Measurements from ENCODE around the gene GADL1.

The GADL1 gene

DNA sequence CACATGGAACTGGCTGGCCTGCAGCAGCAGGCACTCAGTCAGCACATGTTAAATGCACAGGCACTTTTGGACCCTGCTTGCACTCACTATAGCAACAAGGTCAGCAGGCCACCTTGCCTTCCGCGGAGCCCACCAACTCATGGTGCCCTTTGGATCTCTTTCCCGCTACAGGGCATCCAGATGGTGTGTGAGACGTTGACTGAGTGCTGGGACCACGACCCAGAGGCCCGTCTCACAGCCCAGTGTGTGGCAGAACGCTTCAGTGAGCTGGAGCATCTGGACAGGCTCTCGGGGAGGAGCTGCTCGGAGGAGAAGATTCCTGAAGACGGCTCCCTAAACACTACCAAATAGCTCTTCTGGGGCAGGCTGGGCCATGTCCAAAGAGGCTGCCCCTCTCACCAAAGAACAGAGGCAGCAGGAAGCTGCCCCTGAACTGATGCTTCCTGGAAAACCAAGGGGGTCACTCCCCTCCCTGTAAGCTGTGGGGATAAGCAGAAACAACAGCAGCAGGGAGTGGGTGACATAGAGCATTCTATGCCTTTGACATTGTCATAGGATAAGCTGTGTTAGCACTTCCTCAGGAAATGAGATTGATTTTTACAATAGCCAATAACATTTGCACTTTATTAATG is 203.1 kb downstream of the GADL1 start:
- DNase-seq: no peak

DNA sequence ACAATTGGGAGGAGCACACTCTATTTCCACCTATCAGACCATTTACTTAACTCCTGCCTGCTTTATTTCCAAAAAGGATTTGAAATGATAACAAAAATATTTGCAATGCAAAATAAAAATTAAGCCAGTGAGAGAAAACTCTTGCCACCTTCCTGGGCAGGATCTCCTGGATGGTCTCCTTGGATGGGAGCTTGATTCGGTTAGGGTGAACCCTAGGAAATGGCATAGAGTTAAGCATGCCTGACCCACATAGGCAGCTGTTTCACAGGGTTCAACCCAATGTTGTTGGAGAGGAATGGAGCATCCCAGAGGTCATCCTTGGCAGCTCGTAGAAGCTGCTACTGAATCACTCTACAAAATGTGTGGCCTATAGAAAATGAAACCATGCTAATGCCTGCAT is 204.3 kb downstream of the GADL1 start:
- DNase-seq: no peak

DNA sequence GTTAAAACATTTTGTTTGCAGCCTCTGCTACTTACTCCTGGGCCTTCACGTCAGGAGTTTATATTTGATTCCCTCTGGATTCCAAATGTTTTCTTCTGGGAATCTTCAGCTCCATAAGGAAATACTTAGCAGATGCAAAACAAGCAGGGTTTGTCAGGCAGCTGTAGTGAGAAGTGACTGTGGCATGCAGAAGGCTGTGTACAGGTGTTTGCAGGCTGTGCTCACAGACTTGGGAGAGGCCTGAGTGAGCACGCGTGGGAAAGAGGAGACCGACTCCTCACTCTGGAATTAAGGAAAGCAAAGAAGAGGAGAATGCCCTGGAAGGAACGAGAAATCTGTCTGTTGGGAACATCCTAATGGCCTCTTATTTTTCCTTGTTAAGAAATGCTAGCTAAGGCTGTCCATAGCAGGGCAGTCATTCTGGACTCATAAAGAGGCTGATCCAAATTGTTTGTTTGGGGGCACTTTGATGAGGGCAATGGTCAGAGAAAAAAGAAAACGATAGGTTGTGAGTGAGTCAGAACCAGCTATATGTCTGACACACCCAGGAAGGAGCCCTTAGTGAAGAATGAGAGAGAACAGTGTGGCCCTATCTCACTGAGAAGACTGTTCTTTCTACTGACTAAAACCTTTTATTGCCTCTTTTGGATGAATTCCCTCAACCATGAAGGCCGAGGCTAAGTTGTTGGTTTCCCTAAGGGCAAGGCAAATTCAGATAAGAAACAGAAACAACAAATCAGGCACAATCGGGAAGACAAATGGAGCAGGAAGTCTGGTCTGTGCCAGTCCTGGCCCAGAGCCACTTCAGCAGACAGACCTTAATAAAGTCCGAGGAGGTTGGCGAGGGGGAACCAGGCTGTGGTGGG is 205.5 kb downstream of the GADL1 start:
- peak; percentile 35 for DNase-seq

DNA sequence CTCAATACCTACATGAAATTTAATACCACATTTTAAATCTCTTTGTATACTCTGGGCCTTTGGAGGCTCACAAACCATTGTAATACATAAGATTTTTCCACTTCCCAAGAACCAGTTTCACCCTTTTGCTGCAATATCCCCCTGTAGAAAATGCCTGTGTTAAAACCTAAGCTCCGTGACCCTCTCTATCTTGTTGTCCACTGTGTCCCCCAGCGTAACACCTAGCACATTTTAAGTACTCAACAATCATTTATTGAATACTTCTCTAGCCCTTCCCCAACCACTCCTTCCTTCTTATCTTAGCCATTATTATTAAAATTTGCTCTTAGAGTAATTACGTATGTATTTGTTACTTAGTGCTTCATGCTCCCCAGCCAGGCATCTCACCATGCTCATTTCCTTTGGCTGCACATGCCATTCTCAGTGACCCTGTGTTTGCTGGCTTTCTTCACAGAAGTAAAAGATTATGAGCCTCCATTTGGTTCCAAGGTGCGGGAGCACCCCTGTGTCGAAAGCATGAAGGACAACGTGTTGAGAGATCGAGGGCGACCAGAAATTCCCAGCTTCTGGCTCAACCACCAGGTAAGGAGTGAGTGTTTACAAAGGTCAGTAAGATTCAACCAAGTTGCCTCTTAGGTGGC is 206.4 kb downstream of the GADL1 start:
- no peak for DNase-seq

DNA sequence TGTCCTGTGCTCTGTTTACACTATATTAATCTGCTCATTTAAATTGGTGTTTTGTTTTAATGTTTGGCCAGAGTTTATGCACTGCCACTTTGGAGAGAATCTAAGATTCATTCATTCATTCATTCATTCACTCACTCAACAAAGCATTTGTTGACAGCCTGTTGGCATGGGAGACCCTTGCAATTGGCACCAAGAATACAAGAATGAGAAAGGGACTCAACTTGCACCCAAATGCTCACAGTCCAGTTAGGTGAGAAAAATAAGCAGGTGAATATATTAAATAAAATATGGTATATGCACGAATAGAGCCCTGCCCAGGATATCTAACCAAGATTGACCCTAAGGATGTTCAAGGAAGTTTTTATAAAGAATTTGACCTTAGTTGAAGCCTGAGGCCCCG is 207.7 kb downstream of the GADL1 start:
- DNase-seq: no peak

DNA sequence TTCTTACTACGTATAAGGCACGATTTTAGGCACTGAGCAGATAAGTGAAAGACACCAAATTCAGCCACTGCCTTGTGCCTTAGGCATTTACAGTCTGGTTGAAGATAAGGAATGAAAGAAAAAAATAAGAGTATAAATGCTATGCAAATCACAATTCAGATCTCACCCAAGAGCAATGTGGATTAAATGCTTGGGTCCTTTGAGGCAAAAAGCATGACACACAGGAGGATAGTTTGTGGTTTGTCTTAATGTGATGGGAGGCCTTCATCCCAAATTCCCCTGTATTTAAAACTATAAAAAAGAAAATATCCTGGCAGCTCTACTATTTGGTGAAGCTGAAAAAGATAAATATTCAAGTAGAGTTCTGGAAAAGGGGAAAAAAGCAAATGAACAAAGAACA is 208.3 kb downstream of the GADL1 start:
- DNase-seq: no peak

DNA sequence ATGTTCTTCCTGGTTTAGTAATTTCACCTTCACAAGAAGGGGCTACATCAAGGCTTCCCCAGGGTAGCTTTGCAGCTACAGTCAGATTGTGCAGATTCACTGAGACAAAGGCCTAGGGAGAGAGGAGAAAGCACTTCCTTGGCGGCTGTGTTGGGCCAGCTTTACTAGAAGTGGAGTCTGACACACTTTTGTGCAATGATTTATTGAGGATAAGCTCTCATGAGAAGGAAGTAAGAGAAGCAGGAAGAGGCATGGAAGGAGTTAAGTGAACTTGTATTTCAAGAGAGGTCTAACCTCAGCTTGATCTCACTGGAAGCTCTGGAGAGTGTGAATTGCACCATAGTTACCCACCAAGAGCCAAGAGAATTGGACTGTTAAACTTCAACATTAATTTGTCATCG is 209.2 kb downstream of the GADL1 start:
- no peak for DNase-seq

DNA sequence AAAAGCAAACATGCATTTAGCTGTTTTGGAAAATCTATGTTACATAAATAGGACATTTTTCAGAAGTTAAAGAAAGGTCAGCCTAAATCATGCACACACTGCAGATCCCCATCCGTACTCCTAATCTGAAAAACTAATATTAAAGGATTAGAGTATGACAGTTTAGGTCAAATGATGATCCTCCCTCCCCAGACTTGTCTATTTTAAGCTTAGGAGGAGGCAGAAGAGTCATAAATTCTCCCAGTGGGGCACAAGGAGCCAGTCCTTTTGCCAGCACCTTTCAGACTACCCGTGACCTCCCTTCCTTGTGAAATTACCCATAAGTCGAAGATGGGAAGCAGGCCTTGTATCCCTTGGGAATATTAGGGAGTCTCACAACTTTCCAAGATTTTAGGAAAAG is 210.1 kb downstream of the GADL1 start:
- DNase-seq: no peak

DNA sequence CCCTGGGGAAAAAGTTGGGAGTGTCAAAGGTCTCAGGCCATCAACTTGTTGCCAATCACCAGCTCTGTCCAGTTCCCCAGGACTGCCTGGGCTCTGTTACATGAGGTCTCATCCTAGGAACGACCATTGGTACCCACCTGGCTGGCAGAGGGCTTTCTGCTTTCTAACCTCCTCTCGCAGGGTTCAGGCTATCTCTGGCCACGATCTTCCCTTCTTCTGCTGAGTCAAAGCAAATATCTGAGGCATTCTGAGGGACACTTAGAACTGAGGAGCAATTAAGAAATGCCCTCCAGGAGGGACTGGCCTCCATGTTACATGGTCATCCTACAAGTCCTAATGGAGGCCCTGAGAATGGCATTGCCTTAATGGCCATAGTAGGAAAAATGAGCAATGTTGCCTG is 210.7 kb downstream of the GADL1 start:
- DNase-seq: no peak

DNA sequence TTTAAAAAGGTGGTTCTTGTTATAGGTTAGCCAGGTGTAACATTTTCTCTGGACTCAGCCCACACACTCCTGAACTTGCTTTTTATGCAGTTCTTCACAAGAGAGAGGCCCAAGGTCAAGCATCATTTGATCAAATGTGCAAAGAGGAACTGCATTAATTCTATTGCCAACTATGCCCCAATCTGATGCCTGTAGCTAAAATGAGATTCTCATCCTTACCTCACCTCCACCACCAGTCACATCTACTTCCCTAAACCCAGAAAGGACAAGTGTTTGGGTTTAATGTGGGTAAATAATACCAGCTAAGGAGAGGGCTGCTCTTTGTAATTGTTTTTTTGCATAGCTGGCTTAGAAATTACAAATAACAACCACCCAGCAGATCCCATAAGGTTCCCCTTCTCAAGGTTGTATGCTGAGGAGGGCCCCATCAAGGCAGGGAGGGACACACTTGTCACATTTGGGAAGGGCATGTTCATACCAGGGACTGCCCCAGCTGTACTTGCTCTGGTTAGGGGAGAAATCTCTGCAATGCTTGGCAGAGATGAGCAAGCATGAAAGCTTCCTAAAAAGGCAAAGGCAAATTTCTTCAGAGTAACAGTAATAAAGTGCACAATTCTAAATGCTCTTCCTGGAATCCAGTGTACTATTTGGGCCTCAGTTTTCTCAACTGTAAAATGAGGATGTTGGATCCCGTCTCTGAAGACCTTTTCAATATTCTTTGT is 211.9 kb downstream of the GADL1 start:
- no peak for DNase-seq

DNA sequence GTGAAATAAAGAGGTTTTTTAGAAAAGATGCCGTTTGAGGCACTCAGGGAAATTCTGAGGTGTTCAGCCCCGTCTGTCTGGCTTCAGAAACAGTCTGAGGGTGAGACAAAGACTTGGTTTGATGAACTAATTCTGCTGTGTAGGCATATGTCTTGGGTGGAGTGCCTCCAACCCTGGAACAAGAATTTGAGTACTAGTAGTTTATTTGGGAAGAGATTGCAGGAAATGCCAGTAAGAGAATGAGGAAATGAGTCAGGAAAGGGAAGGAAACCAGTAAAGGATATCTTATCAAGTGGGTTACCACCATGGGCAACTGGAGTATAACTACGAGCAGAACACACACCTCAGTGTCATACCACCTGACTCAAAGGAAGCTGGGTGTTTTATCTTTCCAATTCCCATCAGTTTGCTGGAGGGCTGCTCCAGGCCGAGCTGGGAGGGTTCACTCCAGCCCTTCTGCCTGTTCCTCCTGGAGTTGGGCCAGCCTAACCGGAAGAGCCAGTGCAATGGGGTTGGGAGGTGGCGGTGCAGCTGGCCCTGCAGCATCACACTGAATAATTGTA is 212.7 kb downstream of the GADL1 start:
- DNase-seq: no peak

DNA sequence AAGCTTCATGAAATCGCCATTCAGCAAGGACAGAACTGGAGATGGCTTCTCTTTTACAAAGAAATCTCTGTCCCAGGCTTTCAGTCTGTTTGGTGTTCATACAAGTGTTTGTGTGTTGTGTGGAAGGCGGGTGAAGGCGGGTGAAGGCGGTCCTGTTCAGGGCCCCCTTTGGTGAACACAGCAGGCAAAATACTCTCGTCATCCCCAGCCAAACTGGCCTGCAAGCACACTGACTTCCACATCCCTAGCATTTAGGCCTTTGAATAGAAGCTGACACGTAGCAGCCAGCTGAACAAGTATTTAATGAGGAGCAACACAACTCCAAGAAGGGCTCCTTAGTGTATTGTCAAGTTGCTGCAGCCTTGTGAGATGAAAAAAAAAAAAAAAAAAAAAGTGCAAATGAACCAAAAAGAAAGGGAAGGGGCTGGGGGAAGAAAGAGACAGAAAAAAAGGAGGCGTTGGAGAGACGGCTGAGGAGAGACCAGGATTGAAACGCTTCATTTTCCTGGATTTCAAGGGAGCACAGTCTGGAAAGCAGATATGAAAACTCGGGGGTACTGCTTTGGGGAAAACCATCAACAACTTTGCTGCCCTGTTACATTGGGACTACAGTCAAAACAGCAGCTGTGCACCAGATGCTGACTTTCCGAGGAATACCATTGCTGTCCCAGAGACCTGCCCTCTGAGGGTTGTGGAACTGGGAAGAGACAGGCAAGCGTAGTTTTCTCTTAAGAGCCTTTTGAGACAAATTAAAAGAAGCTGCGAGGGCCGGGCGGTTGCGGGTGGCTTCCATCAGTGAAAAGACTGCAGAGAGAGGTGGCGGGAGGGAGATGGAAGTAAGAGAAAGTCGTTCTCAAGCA is 213.4 kb downstream of the GADL1 start:
- DNase-seq: no peak

DNA sequence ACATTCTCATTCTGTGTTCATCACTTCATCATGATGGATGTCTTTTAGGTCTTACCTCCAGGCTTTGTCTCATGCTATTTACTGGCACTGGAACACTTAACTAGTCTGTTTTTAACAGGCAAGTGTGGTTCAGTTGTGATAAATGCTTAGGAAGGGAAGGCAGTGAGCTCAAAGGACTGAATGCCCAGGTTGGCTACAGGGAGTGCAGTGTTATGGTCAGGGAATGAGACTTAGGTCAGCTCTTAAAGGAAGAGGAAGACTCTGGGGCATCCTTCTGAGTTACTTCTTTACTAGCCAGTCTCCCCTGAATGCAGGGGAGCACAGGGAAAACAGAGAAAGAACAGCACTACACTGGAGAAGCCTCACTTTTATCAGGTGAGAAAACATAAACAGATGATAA is 215.4 kb downstream of the GADL1 start:
- DNase-seq: no peak

DNA sequence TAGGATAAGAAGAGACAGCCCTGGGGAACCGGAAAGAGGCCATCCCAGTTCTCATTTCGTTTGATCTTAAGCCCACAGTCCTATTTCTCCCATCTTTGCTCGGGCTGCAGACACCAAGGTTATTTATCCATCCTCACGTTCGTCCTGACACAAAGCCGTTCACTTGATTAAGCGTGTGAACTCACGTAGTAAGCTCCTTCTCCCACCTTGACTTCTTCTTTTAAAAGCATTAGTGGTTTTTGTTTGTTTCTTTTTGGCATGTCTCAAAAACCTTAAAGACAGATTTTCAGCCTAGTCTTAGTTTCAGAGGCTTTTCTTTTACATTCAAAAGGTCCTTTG is 217.1 kb downstream of the GADL1 start:
- DNase-seq: no peak

DNA sequence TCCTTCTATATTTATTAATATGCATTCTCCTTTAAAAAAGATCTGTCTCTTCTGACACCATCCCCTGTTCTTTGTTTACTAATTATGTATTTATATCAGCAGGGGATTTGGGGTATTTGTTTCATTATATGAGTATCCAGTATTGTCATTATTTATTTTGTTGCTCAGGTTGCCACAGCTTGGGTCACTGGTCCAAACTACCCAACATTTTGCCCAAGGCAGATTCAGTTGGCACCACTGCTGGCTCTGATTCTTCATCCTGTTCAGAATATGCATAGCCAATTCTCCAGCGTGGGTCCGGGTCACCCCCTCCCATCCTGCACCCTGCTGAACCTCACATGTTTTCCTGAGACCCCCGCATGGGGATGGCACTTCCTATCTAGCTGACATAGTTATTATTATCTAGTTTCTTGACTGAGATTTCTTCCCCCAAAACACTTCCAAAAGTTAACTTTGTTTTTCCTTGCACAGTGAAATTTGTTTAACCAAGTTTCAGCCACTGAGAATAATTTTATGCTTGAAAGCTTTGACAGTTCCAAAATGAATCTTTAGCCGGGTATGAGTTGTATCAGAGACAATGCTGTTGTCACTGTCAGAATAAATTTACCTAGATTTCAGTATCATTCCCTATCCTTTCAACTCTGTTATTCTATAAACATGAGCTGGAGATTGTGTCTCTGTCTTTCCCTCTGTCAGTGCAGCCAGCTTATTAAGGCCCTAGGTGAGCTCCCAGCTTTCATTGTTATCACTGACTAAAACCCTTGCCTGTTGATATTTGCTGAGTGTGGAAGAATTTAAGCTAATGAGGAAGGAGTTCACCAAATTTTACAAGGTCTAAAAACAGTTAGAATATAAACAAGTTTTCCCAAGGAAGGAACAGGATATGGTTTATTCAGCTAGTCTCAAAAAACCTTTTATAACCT is 217.8 kb downstream of the GADL1 start:
- no peak for DNase-seq

Measured in NCI-H526 treated with DMSO at 0.1 percent for 48 hours (cell line).